HK-2 (cell line): ENCODE measurements around the gene LGI4.
"Not testable (repeated sequence)": the region's sequence is repeated elsewhere in the genome, so short reads cannot be mapped to it uniquely, and the experiment has no call there.

Experiments used
- DNase-seq: peaks from one replicate; pipeline ENCODE4 v3.0.0-alpha.2; 2018; ENCODE audit not compliant: unreplicated experiment

The LGI4 gene

GRCh38 chr19:35160629-35161433 is 26.0 kb upstream of the LGI4 start:
- no peak for DNase-seq

- DNase-seq: no peak
Measured at GRCh38 chr19:35159606-35160005, 24.7 kb upstream of the LGI4 start.

GRCh38 chr19:35157431-35157830 is 22.6 kb upstream of the LGI4 start:
- no peak for DNase-seq

GRCh38 chr19:35156673-35157014 is 21.8 kb upstream of the LGI4 start:
- no peak for DNase-seq

GRCh38 chr19:35155981-35156672 is 21.3 kb upstream of the LGI4 start:
- no peak for DNase-seq

GRCh38 chr19:35155441-35155840 is 20.6 kb upstream of the LGI4 start:
- DNase-seq: no peak

GRCh38 chr19:35154525-35155406 is 19.9 kb upstream of the LGI4 start, which contains the start of gene FXYD5:
TSS of gene FXYD5 (plus strand) at chr19:35154735. CDS start at chr19:35155551, 816 bp downstream.
- DNase-seq: peak; percentile 82

GRCh38 chr19:35153701-35154524 is 19.1 kb upstream of the LGI4 start:
- DNase-seq: no peak

- DNase-seq: not testable (repeated sequence)
Measured at GRCh38 chr19:35153129-35153522, 18.3 kb upstream of the LGI4 start.

GRCh38 chr19:35151273-35152065 is 16.6 kb upstream of the LGI4 start:
- DNase-seq: no peak

- DNase-seq: no peak
Measured at GRCh38 chr19:35150445-35150844, 15.6 kb upstream of the LGI4 start.

- DNase-seq: no peak
Measured at GRCh38 chr19:35149463-35149862, 14.6 kb upstream of the LGI4 start.

GRCh38 chr19:35146746-35147459 is 12.0 kb upstream of the LGI4 start:
- no peak for DNase-seq

- peak; percentile 52 for DNase-seq
Measured at GRCh38 chr19:35144600-35145436, 10.0 kb upstream of the LGI4 start.

GRCh38 chr19:35144259-35144599 is 9.4 kb upstream of the LGI4 start:
- no peak for DNase-seq

- DNase-seq: no peak
Measured at GRCh38 chr19:35143818-35144217, 9.0 kb upstream of the LGI4 start.

GRCh38 chr19:35143231-35143715 is 8.4 kb upstream of the LGI4 start, which contains the start of gene FXYD7:
TSS of gene FXYD7 (plus strand) at chr19:35143255. CDS start at chr19:35143334, 79 bp downstream.
- DNase-seq: no peak

GRCh38 chr19:35142606-35143230 is 7.9 kb upstream of the LGI4 start:
- peak; percentile 63 for DNase-seq
